Hematopoietic multipotent progenitor cell treated with erythropoietin and hydrocortisone succinate and interleukin-3 and kit ligand, for 17 days (in vitro differentiated cells): ENCODE data around the gene FDX1.

ENCODE experiments used
- DNase-seq: peaks from one replicate; pipeline ENCODE4 v3.0.0-alpha.2; 2015; ENCODE audit warnings: low spot score

The FDX1 gene

DNA sequence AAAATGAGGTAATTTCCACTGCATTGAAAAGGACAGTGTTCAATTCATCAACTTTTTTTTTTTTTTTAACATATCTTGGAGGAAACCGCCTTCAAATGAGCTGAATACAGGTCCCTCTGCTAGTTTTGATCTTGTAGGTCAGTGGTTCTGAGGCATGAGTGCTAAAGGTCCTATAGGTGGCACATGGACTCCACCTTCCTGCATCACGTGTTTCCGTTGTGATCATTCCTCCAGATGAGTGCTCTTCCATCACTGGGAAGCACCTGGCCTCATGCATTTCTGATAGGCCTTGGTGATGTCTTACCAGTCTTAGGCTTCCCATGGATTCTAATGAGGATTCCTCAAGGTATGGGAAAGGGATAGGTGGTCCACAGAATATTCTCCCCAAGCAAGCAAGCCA, 37.8 kb downstream of the FDX1 start:
- DNase-seq = no peak

DNA sequence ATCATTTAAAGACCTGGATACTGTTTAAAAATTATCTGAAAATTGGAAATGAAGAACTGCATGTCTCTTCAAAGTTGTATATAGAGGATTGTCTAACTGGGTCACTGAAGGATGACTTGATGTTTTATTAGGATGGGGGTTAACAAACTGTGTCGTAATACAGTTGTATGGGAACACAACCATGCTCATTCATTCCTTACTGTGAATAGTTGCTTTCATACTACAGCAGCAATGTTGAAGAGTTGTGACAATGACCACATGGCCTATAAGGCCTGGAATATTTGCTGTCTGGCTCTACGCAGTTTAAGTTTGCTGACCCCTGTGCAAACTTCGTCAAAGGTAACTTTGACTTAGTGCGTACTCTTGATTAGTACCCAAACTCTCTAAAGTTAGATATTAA, 38.4 kb downstream of the FDX1 start:
- no peak for DNase-seq

DNA sequence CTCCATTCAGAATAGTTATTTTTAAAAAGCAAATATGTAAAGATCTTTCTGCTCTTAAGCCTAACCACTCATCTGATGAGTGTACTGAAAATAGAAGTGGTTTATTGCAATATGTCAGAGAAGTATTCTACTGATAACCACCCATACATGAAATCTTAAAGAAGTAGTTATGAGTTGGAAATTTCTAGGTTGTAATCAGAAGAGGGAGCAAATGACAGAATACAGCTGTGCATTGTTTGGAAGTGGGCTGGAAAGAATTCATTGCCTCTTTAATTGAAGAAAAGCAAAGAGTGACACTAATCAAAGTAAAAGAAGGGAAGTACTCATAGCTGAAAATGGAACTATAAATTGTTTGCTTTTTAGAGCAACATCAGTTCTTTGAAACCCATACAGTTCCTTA, 39.4 kb downstream of the FDX1 start:
- DNase-seq = no peak

DNA sequence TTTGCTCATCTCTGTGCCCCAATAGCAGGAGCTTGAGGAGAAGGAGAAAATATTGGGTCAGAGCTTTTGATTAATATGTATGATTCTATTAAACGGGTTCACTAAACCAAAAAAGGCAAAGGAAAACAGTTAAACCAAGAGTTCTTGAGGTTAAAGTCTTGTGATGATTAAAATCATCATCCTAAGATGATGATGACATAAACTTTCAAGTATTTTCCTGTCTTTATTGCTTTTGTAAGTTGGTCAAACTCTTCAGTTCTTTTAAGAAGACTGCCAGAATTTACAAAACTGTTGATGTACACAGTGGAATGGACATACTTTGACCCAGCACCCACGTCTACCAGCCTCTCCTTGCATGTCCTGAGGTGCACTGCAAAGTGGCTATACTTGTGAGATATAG, 41.0 kb downstream of the FDX1 start:
- DNase-seq = no peak

DNA sequence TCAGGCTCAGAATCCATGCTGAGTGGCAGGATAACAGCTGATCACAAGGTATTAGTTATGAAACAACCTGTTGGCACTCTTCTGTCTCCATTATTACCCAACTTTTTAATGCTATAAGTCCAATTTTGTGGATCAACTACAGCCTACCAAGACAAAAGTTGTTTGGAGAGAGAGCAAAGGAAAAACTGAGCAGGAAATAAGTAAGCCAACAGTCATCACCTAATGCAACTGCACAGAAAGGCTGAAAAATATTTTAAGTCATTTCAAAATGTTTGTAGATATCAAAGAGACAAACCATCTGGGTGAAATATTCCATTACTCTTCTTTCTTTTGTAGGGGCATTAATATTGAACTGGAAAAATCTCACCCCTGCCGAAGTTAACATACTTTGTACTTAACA, 41.6 kb downstream of the FDX1 start:
- no peak for DNase-seq

DNA sequence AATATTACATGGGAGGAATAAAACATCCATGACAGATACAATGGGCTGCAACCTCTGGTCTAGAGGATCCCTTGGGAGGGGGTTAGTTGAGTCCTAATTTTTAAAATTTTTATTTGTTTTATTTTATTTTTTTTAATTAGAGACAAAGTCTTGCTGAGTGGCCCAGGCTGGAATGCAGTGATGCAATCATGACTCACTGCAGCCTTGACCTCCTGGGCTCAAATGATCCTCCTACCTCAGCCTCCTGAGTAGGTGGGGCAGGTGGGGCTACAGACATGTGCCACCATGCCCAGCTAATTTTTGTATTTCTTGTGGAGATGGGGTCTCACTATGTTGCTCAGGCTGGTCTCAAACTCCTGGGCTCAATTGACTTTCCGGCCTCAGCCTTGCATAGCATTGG, 43.1 kb downstream of the FDX1 start:
- DNase-seq = no peak

DNA sequence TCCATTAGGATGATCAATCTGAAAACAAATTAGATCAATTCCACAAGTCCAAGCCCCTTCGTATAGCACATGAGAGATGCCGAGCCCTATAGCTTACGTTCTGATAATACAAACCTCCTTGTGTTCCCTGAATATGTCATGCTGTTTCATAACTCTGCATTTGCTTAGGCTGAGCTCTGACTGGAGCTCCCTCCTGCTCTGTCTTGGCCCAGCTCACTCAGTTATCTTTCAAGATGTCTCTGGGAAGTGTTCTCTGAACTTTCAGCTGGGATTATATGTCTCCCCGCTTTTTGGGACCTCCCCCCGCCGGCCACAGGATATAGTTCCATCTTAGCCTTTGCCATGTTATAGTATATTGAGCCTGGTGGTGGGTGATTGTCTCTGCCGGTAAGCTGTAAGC, 44.0 kb downstream of the FDX1 start:
- no peak for DNase-seq

DNA sequence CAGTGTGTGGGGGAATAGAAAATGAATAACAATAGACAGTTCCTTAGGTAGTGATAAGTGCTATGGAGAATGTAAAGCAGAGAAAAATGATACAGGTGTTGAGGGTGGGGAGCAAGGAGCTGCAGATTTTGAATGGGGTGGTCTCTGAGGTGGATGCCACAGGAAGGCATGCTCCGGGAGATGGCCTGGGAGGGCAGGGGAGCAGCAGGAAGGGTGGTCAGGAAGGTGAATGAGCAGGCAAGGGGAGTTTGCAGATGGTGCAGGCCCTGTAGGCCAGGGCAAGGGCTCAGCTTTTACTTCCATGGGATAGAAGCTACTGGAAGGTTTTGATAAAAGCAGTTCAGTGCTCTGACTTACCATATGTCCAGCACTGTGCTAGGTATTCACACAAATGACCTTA, 44.8 kb downstream of the FDX1 start:
- no peak for DNase-seq

DNA sequence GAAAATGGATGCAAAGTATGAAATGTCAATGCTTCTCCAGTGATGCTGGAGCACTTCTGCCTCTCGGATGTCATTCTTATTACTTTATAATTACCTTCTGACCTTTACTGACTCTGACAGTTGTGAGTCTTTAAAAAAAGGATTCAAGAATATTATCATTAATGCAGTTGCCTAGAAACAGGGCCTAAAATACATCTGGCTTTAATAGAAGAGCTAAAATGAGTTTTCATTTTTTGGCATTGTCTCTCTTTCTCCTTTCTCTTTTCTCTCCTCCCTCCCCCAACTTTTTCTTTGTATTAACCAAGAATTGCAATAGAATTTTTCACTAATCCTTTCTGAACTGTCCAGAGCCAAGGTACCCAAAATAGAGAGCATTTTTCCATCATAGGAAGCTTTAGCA, 45.9 kb downstream of the FDX1 start:
- no peak for DNase-seq

DNA sequence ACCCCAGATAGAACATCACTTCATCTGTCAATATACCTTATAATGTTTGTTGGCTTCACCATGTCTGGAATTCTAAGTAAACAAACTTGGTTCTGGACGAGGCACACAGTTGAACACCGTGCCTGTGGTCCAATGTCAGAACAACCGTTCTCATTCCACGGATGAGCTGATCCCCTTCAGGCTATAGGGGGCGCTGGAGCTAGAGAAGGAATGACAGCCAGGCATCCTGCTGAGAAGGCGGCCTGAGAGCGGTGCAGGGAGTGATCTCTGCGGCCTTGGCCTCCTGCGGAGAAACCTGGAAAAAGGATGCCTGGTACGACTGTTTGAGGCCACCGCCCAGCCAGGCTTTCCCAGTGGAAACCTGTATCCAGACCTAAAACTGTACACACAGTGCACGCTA, 48.7 kb downstream of the FDX1 start:
- DNase-seq = no peak

DNA sequence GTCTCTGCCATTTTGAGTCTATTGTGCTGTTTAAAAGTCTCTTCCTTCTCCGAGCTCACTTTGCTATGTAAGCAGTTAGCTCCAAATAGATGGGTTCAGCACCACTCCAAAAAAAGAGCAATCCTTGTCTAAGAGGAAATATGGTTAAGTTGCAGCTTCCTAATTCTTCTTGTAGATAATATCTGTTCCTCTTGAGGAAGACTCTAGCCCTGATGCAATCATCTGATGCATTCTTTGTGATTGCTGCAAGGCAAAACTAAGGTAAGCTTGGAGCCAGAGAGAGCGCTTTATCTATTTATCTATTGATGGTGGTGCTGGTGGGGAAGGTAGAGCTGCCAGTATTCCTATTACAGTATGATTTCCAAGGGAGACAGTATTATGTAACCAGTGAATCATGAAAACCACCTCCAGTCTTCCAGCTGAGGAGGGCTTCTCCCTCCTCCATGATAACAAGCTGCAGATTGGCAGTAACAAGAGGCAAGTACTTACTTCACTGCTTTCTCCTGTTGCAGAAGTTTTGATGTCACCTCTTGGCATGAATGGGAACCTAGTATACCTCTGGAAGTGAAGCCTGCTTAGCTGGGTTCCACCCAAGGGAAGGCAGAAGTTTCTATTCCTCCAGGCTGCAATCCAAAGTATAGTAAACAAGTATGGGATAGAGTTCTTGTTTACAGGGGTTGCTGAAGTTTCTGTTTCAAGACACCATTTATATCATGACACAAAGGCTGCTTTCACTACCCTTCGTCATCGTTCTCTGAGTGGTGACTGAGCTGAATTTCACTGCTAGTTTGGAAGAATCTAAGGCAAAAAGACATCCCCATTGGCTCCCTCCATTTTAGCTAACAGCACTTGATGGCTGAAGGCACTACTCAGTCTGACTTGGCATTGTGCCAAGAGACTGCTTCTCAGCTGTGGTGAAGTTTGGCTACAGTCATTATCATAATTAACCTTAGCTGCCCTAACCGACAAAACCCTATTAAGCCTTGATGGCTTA, 49.7 kb downstream of the FDX1 start:
- DNase-seq = peak; percentile 49

DNA sequence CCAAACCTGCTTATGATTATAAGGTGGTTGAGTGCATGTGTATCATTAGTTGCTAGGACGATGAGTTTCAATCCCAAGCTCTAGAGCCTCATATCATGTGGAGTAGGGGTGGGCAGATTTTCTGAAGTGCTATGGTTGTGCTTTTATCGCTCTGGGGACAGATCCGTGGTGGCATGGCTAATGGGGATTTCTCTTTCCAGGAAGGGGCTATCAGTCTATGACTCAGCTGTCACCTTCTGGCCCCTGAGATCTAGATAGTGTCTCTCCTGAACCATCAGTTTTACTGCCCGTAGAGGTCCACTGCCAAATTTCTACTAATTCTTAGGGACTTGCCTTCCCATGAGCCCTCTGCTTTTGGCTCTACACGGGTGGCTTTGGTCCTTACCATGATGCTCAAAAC, 51.8 kb downstream of the FDX1 start:
- no peak for DNase-seq

DNA sequence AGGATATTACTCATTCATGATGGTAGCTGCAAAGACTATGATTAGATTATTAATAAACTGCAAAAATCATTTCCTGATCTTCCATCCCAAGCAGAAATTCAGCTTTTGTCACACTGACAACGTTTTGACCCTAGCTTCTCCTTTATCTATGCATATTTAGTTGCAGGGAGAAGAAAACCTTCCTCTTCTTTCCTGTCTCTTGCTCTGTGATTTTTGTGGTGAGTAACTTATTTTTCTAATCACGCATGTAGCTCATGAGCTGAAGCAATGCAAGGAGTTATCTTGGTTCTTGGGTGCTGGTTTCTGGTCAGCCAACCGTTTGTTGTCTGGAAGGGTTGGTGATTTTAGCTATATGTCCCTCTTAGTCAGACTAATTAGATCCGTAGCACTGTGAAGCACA, 56.4 kb downstream of the FDX1 start:
- no peak for DNase-seq

DNA sequence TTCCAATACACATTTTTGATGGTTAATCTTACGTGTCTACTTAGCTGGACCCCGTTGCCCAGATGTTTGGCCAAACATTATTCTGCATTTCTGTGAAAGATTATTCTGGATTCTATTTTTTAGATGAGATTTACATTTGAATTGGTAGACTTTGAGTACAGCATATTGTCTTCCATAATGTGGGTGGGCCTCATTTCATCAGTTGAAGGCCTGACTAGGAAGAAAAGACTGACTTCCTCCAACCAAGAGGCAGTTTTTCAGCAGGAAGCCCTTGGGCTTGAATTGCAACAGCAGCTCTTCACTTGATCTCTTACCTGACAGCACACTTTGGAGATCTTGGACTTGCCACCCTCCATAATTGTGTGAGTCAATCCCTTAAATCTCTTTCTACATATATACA, 58.7 kb downstream of the FDX1 start:
- DNase-seq = no peak

DNA sequence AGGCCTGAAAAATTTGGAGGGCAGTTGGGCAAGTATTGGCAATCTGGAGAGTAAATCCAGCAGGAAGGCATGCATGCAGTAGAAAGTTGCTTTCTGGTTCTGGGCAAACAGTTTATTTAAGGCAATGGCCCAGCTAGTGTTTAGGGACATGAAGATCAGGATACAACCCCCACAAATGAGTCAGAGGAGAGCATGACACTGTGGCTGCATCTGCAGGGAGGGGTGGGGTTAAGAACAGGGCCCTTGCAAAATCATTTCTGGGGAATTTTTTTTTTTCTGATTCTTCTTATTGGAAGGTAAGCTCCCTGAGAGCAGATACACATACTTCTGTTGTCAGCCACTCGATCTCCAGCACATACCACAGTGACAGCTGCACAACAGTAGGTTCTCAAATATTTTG, 61.1 kb downstream of the FDX1 start:
- DNase-seq = no peak

DNA sequence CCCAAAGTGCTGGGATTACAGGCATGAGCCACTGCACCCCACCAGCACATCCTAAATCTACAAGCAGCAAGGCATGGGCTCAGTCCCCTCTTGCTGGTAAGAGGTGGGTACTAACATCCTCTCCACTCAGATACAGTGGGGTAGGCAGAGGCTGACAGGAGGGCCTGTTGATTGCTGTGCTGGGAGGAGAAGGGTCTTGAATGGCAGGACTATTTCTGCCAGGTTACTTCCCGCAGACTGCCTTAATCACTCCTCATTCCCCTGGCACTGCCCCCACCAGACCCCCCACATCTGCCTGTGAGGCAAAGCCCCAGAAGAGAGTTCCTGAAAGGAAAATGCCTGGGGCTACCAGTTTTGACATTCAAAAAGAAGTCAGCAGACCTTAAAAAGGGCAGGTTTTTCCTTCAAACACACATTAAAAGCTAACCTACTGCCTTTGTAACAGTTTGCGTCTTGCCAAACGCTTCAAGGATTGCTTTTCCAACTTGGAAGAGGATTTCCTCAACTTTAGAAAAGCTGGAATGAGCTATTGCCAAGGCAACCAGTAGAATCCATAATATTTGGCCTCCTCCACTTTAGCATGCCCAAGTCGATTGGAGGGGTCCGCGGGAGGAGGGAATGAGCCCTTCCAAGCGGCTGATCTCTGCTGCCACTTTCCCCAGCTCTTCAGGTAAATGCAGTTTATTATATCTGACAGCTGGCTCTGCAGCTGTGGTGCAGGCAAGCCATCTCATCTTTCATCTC, 62.0 kb downstream of the FDX1 start:
- DNase-seq = no peak

DNA sequence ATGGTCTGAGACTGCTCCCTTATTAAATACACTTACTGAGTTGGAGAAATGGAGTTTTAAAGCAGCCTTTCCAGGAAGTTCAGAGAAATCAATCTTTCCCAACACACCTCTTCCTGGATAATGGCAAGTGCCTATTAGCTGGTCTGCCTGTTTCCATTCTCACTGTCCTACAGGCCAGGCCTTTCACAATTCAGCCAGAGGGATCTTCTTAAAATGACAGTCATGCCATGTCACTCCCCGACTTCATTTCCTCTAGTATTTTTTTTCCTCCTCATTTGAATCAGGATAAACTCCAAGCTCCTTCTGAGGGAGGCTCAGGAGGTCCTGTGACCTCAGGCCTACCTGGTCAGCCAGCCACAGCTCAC, 62.6 kb downstream of the FDX1 start:
- DNase-seq = no peak

DNA sequence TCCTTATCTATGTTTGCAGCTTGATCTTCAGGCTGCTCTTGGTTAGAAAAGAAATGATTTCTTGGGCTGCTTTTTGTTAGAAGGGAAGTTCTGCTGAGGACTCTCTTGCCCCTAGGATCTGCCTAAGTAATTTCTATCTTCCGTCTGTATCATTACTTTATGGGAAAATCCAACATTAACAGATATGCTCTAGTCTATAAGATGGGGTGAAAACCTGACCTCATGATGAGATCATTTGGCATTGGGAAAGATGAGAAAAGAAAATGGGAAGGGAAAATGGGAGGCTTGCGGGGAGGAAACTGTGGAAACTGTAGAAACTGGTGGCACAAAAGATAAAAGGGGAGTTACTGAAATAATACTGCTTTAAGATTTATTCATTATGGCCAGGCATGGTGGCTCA, 63.6 kb downstream of the FDX1 start:
- DNase-seq = no peak

DNA sequence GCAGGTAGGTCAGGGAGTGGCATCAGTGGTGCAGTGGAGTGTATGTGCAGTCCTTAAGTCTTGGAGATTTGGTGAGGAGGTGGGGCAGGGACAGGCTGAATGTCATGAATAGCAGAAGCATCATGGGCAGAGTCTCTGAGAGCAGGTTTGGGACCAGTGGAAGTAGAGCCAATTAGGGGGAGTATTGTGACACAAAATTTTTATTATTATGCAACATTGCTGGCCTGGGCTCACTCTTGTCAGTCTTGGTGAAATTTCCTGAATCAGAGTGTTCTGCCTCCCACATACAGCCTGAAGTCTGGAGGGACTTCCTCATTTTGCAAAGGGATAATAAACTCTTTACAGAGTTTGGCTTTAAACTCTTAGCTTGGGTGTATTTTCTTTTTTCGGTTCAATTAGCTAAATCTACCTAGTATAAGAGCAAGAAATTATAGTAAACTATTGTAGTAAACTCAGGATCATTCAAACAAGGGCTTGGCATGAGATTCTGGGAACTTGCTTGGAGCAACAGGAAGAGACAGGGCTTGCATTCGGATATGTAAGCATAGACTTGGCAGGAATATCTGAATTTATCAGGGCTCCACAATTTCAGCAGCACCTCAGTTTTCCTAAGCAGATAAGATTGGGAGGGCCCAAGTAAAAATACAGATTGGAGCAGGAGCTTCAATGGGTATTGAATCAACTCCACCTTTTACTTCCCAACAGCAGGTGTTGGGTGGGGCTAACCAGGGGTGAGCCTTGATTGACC, 67.7 kb downstream of the FDX1 start:
- DNase-seq = no peak

DNA sequence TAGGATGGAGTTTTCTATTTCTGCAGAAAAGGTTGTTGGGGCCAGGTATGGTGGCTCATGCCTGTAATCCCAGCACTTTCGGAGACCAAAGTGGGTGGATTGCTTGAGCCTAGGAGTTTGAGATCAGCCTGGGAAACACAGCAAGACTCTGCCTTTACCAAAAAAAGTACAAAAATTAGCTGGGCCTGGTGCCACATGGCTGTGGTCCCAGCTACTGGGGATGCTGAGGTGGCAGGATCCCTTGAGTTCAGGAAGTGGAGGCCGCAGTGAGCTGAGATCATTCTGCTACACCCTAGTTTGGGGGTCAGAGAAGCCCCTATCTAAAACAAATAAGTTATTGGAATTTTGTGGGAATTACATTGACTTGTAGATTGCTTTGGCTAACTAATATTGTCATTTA, 71.7 kb downstream of the FDX1 start:
- no peak for DNase-seq

DNA sequence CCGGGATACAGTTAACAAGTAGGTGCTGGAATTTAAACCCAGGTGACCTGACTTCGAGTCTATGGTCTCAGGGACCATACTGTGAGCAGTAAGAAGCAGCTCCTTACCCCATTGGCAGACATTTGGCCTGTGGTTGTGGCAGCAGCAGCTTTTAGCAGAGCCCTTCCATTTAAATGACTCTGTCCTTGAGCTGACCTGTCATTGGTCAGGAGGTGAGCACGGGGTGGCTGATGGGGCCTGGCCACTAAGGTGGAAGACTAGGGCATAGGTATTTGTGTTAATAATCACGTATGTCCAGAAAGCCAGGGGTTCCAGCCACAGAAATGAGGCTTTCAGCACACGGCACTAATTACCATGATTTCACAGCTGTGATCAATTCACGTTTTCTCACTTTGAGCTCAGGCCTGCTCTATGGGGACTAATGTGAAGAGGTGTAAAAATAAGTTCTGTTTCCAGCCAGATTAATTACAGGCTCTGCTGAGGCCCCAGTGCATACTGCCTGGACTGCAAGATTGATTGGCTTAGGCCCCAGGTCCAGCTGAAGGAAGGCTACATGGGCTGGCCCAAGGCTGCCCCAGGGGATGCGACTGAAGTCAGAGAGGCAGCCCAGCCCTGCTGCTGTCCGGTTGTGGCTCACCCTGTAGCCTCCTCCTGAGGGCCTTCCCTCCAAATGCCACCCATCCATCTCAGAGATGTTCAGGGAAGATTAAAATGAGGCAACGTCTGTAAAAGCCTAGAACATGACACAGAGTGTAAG, 76.0 kb downstream of the FDX1 start:
- no peak for DNase-seq

DNA sequence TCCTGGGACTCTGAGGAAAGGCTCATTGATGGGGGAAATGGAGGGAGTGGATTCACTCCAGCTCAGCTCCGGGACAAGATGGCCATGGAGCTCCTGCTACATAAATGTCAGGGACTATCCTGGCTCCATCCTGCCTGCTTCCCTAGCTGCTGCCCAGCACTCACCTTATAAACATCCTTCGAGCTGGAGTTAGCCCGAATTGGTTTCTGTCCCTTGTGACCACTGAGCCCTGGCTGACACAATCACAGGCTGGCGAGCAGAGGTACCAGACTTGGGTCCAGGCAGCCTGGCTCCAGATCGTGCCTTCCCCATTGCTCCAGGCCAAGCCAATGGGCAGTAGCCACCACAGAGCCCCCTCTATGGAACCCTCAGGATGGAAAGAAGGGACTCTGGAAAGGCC, 77.6 kb downstream of the FDX1 start:
- no peak for DNase-seq
